ENCODE results near the gene ARPC1A. TPM values are rescaled to one million over a fixed set of nuclear protein-coding genes. Genes with fewer than 3 reads are reported as not detected.
"Not testable (repeated sequence)": the region's sequence is repeated elsewhere in the genome, so short reads cannot be mapped to it uniquely, and the experiment has no call there.

Gene ARPC1A
- total RNA-seq, 2 donors from 2014 or later, result 76.3 to 99.5 TPM

GRCh38 chr7:99383203-99383602 is 57.5 kb downstream of the ARPC1A start:
- Histone ChIP-seq H3K27ac (no peak overlapping the region), H3K36me3 (peaks cover 15% of the 10 kb centered on the region), H3K4me3 (no peak overlapping the region), H3K4me1 (ENCODE audit: control insufficient read depth in 1 of 2, low read depth in 2 of 2) (peaks cover 26 to 34% of the 10 kb centered on the region in 2 donors), H3K27me3 (replicated peaks; ENCODE audit: insufficient read depth) (no peaks in the 10 kb centered on the region), H3K9me3 (no peaks in the 10 kb centered on the region)
- DNase-seq (ENCODE audit: low spot score) (no peak), ATAC-seq (ENCODE audit: insufficient number of reproducible peaks, low FRiP score, low read depth) (no peak)
- TF ChIP-seq, protein P1, sequence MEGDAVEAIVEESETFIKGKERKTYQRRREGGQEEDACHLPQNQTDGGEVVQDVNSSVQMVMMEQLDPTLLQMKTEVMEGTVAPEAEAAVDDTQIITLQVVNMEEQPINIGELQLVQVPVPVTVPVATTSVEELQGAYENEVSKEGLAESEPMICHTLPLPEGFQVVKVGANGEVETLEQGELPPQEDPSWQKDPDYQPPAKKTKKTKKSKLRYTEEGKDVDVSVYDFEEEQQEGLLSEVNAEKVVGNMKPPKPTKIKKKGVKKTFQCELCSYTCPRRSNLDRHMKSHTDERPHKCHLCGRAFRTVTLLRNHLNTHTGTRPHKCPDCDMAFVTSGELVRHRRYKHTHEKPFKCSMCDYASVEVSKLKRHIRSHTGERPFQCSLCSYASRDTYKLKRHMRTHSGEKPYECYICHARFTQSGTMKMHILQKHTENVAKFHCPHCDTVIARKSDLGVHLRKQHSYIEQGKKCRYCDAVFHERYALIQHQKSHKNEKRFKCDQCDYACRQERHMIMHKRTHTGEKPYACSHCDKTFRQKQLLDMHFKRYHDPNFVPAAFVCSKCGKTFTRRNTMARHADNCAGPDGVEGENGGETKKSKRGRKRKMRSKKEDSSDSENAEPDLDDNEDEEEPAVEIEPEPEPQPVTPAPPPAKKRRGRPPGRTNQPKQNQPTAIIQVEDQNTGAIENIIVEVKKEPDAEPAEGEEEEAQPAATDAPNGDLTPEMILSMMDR (IDR thresholded peaks at IDR 0.05), result no peak

GRCh38 chr7:99383791-99384370 is 58.2 kb downstream of the ARPC1A start:
- no peak overlapping the region for H3K27ac ChIP-seq

DNA sequence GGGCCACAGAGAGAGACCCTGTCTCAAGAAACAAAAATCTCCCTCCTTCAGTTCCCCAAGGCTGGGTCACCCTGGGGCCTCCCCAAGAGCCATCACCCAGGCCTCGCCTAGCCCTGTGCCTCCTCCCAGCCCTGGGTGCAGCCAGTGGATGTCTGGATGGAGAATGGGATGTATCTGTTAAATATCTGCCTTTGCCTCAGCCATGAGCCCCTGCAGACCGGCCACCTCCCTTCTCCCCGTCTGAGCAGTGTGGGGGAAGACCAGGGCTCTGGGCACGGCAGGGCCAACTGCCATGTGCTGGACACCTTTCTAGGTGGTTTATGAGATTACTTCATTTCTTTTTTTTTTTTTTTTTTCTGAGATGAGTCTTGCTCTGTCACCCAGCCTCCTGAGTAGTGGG is 58.8 kb downstream of the ARPC1A start:
- Histone ChIP-seq H3K4me3 (no peak overlapping the region), H3K27me3 (replicated peaks; ENCODE audit: insufficient read depth) (no peaks in the 10 kb centered on the region), H3K4me1 (ENCODE audit: control insufficient read depth in 1 of 2, low read depth in 2 of 2) (peaks cover 21% of the 10 kb centered on the region in 2 donors), H3K27ac (no peak overlapping the region), H3K36me3 (peaks cover 26% of the 10 kb centered on the region), H3K9me3 (no peaks in the 10 kb centered on the region)
- TF ChIP-seq, protein P1 (IDR thresholded peaks at IDR 0.05), result no peak
- no peak for ATAC-seq (ENCODE audit: insufficient number of reproducible peaks, low FRiP score, low read depth)
- no peak for DNase-seq (ENCODE audit: low spot score)

More at GRCh38 chr7:99383791-99384370, 58.2 kb downstream of the ARPC1A start:
- TF ChIP-seq, protein P1 (IDR thresholded peaks at IDR 0.05), result no peak
- Histone ChIP-seq H3K36me3 (peaks cover 20% of the 10 kb centered on the region), H3K27me3 (replicated peaks; ENCODE audit: insufficient read depth) (no peaks in the 10 kb centered on the region), H3K9me3 (no peaks in the 10 kb centered on the region), H3K4me1 (ENCODE audit: control insufficient read depth in 1 of 2, low read depth in 2 of 2) (peaks cover 25 to 28% of the 10 kb centered on the region in 2 donors), H3K4me3 (no peak overlapping the region)
- DNase-seq (ENCODE audit: low spot score) (no peak), ATAC-seq (ENCODE audit: insufficient number of reproducible peaks, low FRiP score, low read depth) (no peak)

DNA sequence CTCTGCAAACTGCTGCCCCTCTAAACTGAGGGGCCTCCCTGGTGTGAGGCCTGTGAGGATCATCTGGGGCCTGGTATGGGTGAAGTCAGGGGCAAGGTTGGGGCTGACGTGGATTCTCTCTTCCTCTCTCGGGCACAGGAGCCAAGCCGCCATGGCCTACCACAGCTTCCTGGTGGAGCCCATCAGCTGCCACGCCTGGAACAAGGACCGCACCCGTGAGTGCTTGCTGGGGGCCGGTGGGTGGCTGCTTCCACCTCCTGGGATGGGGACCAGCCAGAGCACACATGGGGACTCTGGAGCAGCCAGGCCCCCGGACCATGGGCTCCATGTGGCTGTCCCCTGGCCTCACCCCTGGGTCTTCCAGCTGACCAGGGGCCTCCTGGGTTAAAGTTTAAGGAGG is 59.9 kb downstream of the ARPC1A start:
- no peak for DNase-seq (ENCODE audit: low spot score)
- no peaks in the 10 kb centered on the region for H3K9me3 ChIP-seq
- no peak overlapping the region for H3K4me3 ChIP-seq
- H3K4me1 ChIP-seq (ENCODE audit: control insufficient read depth in 1 of 2, low read depth in 2 of 2), result peaks cover 10 to 11% of the 10 kb centered on the region in 2 donors
- no peaks in the 10 kb centered on the region for H3K27me3 ChIP-seq (replicated peaks; ENCODE audit: insufficient read depth)
- H3K27ac ChIP-seq, result no peak overlapping the region
- TF ChIP-seq, protein P1 (IDR thresholded peaks at IDR 0.05), result no peak
- no peak for ATAC-seq (ENCODE audit: insufficient number of reproducible peaks, low FRiP score, low read depth)
- peaks cover 35% of the 10 kb centered on the region for H3K36me3 ChIP-seq

GRCh38 chr7:99386584-99387238 is 61.0 kb downstream of the ARPC1A start:
- no peak for ATAC-seq (ENCODE audit: insufficient number of reproducible peaks, low FRiP score, low read depth)
- H3K36me3 ChIP-seq, result peaks cover 46% of the 10 kb centered on the region

DNA sequence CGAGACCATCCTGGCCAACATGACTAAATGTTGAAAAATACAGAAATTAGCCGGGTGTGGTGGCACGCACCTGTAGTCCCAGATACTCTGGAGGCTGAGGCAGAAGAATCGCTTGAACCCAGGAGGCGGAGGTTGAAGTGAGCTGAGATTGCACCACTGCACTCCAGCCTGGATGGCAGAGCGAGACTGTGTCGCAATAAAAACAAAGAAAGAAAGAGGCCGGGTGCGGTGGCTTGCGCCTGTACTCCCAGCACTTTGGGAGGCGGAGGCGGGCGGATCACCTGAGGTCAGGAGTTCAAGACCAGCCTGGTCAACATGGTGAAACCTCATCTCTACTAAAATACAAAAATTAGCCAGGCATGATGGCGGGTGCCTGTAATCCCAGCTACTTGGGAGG is 61.5 kb downstream of the ARPC1A start:
- H3K27me3 ChIP-seq (replicated peaks; ENCODE audit: insufficient read depth); H3K27ac ChIP-seq; ATAC-seq (ENCODE audit: insufficient number of reproducible peaks, low FRiP score, low read depth); H3K9me3 ChIP-seq; H3K4me1 ChIP-seq (ENCODE audit: control insufficient read depth in 1 of 2, low read depth in 2 of 2); H3K4me3 ChIP-seq; DNase-seq (ENCODE audit: low spot score): not testable (repeated sequence)
- H3K36me3 ChIP-seq, result peaks cover 47% of the 10 kb centered on the region

More at GRCh38 chr7:99386584-99387238, 61.0 kb downstream of the ARPC1A start:
- TF ChIP-seq, protein P1 (IDR thresholded peaks at IDR 0.05), result no peak
- Histone ChIP-seq H3K27me3 (replicated peaks; ENCODE audit: insufficient read depth) (no peaks in the 10 kb centered on the region), H3K4me1 (ENCODE audit: control insufficient read depth in 1 of 2, low read depth in 2 of 2) (no peaks in the 10 kb centered on the region), H3K4me3 (no peak overlapping the region), H3K27ac (no peak overlapping the region), H3K9me3 (no peaks in the 10 kb centered on the region)
- no peak for DNase-seq (ENCODE audit: low spot score)
